22Rv1 (cell line): Measurements from ENCODE around the gene CCDC102A.

Source experiments
- H3K27ac ChIP-seq: fragments of 450-650 bp; 2 replicates; pipeline ENCODE4 v1.5.1; 2017
- CTCF ChIP-seq: fragments of 450-650 bp; IDR thresholded peaks from 2 replicates; pipeline ENCODE4 v1.5.1; 2017; ENCODE audit warnings: mild to moderate bottlenecking
- ZFX ChIP-seq: fragments of 450-650 bp; IDR thresholded peaks from 2 replicates; pipeline ENCODE4 v1.6.1; 2017; ENCODE audit warnings: antibody characterized with exemption, borderline replicate concordance

Gene CCDC102A

DNA sequence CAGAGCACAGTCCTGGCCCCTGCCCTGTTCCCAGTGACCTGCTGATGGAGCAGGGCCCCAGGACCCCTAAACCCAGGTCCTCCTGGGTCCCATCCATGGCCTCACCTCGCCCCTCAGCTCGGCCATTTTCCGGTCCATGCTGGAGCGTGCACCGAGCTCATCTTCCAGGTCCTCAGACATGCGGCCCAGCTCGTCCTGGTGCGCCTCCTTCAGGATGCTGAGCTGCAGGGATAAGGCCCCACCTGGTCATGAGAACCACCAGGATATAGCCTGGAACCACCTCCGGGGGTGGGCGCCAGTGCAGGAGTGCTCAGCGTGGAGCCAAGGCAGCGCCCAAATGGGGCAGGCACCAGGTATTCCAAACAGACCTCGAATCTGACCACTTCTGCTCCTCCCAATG lies 17.9 kb downstream of the CCDC102A start:
- H3K27ac ChIP-seq: no peak overlapping the region
- TF ChIP-seq ZFX: no peak
- TF ChIP-seq CTCF: no peak

DNA sequence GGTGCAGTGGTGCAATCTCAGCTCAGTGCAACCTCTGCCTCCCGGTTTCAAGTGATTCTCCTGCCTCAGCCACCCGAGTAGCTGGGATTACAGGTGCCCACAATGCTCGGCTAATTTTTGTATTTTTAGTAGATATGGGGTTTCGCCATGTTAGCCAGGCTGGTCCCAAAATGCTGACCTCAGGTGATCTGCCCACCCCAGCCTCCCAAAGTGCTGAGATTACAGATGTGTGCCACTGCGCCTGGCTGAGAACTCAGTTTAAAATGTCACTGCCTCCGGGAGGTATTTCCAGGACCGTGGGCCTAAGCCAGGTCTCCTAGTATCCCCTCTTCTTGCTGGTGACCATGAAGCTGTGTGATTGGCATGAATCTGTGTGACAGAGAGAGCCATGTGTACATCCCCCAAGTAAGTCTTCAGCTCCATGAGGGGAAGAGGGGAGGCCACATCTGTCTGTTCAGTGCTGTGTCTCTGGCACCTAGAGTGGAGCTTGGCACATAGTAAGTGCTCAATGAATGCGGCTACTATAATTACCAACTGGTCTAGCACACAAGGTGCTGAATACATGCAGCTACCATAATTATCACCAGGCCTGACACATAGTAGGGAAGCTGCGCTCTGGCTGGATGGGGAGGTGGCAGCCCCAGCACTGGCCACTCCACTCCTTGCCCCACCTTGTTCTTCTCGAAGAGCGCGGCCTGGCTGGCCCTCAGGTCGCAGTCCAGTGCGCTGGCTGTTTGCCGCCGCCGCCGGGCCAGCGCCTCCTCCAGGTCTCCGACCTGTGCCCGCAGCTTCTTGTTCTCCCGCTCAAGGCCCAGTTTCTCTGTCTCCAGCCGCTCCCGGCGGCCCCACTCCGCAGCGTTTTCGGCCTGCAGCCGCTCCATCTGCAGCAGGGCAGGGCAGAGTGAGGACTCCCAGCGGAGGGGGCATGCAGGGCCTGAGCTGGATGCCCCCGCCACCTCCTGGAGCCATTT lies 18.7 kb downstream of the CCDC102A start:
- TF ChIP-seq CTCF: no peak
- no peak for TF ChIP-seq ZFX
- no peak overlapping the region for H3K27ac ChIP-seq

DNA sequence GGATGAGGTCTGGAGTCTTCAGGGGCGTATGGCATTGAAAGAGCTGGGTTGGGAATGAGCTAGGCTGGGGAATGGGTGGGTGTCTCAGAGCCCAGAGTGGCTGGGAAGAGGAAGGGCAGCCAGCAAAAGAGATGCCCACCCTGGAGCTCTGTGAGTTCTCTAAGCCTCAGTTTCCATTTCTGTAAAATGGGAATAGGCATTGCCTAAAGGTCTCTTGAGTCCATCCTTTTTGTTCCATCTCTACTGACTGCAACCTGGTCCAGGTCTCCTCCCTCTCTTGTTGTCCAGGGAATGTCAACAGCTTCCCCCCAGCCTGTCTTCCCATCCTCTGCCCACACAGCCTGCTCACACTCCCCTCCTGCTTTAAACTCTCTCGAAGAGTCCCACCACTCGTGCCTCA lies 19.6 kb downstream of the CCDC102A start:
- no peak overlapping the region for H3K27ac ChIP-seq
- TF ChIP-seq ZFX (no peak), CTCF (no peak)

DNA sequence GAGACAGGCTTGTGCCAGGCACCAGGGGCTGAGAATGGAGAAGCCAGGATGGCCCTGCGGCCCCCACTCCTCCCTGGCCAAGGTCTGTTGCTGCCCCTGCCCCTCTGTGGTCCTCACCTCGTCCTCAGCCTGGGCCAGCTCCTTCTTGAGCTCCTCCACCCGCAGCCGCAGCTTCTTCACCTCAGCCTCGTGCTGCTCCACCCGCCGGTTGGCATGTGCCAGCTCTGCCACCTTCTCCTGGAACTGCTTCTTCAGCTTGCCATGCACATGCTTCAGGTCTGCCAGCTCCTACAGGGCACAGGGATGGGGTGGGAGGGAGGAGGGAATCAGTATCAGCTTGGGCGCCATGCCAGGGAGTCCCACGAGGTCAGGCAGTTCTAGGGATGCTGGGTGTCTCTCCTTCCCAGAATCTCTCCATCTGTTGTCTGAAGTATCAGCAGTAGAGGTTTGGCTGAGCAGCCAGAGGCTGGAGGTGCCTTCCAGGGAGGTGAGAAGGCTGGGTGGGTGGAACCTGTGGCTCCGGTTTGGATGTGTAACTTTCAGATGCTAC lies 20.1 kb downstream of the CCDC102A start:
- no peak overlapping the region for H3K27ac ChIP-seq
- TF ChIP-seq ZFX (no peak), CTCF (no peak)

GRCh38 chr16:57514791-57515600 lies 21.4 kb downstream of the CCDC102A start:
- TF ChIP-seq ZFX: no peak
- no peak for TF ChIP-seq CTCF
- no peak overlapping the region for H3K27ac ChIP-seq

DNA sequence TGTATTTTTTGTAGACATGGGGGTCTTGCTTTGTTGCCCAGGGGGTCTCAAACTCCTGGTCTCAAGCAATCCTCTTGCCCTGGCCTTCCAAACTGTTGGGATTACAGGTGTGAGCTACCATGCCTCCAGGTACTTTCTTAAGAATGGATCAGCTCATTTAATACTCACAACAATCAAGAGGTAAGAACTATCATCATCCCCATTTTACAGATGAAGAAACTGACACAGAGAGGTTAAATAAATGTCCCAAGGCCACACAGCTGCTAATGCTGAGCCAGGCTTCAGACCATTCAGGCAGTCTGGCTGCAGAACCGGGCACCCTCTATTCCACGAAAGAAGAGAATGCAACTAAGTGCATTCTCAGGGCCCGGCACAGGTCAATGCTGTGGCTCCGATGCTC lies 22.0 kb downstream of the CCDC102A start:
- no peak overlapping the region for H3K27ac ChIP-seq
- no peak for TF ChIP-seq CTCF
- no peak for TF ChIP-seq ZFX
